HG02763 (cell line): ENCODE results near the gene JAKMIP3.
"Not testable (repeated sequence)": the region's sequence is repeated elsewhere in the genome, so short reads cannot be mapped to it uniquely, and the experiment has no call there.

Experiments
- ATAC-seq: cut with Tn5 transposase; IDR thresholded peaks from one replicate; pipeline ENCODE4 v1.9.1; 2021; ENCODE audit warnings: mild to moderate bottlenecking, moderate library complexity; ENCODE audit not compliant: unreplicated experiment

Gene JAKMIP3

GRCh38 chr10:132064082-132064755 is 1.5 kb upstream of the JAKMIP3 start:
- no peak for ATAC-seq

- ATAC-seq, result no peak
Observed at GRCh38 chr10:132064771-132065437, 842 bp upstream of the JAKMIP3 start.

GRCh38 chr10:132066186-132066585 is 440 bp downstream of the JAKMIP3 start:
- no peak for ATAC-seq

GRCh38 chr10:132066812-132067211 is 1.1 kb downstream of the JAKMIP3 start:
- no peak for ATAC-seq

GRCh38 chr10:132068431-132069121 is 2.8 kb downstream of the JAKMIP3 start:
- ATAC-seq, result no peak

- ATAC-seq, result no peak
Observed at GRCh38 chr10:132069122-132069848, 3.5 kb downstream of the JAKMIP3 start.

- ATAC-seq, result no peak
Observed at GRCh38 chr10:132069849-132070182, 4.1 kb downstream of the JAKMIP3 start.

- no peak for ATAC-seq
Observed at GRCh38 chr10:132070724-132071123, 5.0 kb downstream of the JAKMIP3 start.

GRCh38 chr10:132071667-132072066 is 5.9 kb downstream of the JAKMIP3 start:
- ATAC-seq, result no peak

GRCh38 chr10:132075909-132076577 is 10.3 kb downstream of the JAKMIP3 start:
- ATAC-seq, result no peak

- no peak for ATAC-seq
Observed at GRCh38 chr10:132076578-132077081, 10.9 kb downstream of the JAKMIP3 start.

- no peak for ATAC-seq
Observed at GRCh38 chr10:132077091-132077490, 11.3 kb downstream of the JAKMIP3 start.

GRCh38 chr10:132078746-132079345 is 13.1 kb downstream of the JAKMIP3 start:
- ATAC-seq, result no peak

GRCh38 chr10:132084384-132084783 is 18.6 kb downstream of the JAKMIP3 start:
- ATAC-seq, result not testable (repeated sequence)

GRCh38 chr10:132093236-132093635 is 27.5 kb downstream of the JAKMIP3 start:
- not testable (repeated sequence) for ATAC-seq

- ATAC-seq, result no peak
Observed at GRCh38 chr10:132094581-132095234, 29.0 kb downstream of the JAKMIP3 start.

- no peak for ATAC-seq
Observed at GRCh38 chr10:132095403-132096113, 29.8 kb downstream of the JAKMIP3 start.

- no peak for ATAC-seq
Observed at GRCh38 chr10:132096223-132096622, 30.5 kb downstream of the JAKMIP3 start.

- ATAC-seq, result no peak
Observed at GRCh38 chr10:132096863-132097478, 31.2 kb downstream of the JAKMIP3 start.
